Measurements from ENCODE around the gene PFKL.

Gene PFKL

GRCh38 chr21:44312089-44312488 lies 12.2 kb downstream of the PFKL start:
- H3K27ac ChIP-seq (replicated peaks) = no peak overlapping the region
- no peak overlapping the region for H3K4me3 ChIP-seq (replicated peaks; ENCODE audit: insufficient read depth, low read length)
- no peaks in the 10 kb centered on the region for H3K27me3 ChIP-seq (ENCODE audit: insufficient read depth, poor library complexity, severe bottlenecking)
- TF ChIP-seq SPI1 (IDR thresholded peaks at IDR 0.05; ENCODE audit: borderline replicate concordance, low read depth) = no peak
- TF ChIP-seq POLR2AphosphoS5 (IDR thresholded peaks at IDR 0.05; ENCODE audit: low read depth) = no peak
- TF ChIP-seq GABPA (IDR thresholded peaks at IDR 0.05; ENCODE audit: low read depth) = no peak
- no peak for TF ChIP-seq REST (IDR thresholded peaks at IDR 0.05; ENCODE audit: insufficient replicate concordance, low read depth)
- TF ChIP-seq CTCF (IDR thresholded peaks at IDR 0.05; ENCODE audit: insufficient read depth, low read length) = no peak
- no peak for DNase-seq (ENCODE audit: low read depth in 1 of 2, low spot score in 1 of 2)

GRCh38 chr21:44312716-44313115 lies 12.9 kb downstream of the PFKL start:
- TF ChIP-seq POLR2AphosphoS5 (IDR thresholded peaks at IDR 0.05; ENCODE audit: low read depth) = no peak
- TF ChIP-seq REST (IDR thresholded peaks at IDR 0.05; ENCODE audit: insufficient replicate concordance, low read depth) = no peak
- no peak for TF ChIP-seq CTCF (IDR thresholded peaks at IDR 0.05; ENCODE audit: insufficient read depth, low read length)
- TF ChIP-seq SPI1 (IDR thresholded peaks at IDR 0.05; ENCODE audit: borderline replicate concordance, low read depth) = no peak
- TF ChIP-seq GABPA (IDR thresholded peaks at IDR 0.05; ENCODE audit: low read depth) = no peak
- no peak for DNase-seq (ENCODE audit: low read depth in 1 of 2, low spot score in 1 of 2)
- no peak overlapping the region for H3K4me3 ChIP-seq (replicated peaks; ENCODE audit: insufficient read depth, low read length)
- no peaks in the 10 kb centered on the region for H3K27me3 ChIP-seq (ENCODE audit: insufficient read depth, poor library complexity, severe bottlenecking)
- no peak overlapping the region for H3K27ac ChIP-seq (replicated peaks)

- Histone ChIP-seq H3K27me3 (ENCODE audit: insufficient read depth, poor library complexity, severe bottlenecking) (no peaks in the 10 kb centered on the region), H3K27ac (replicated peaks) (no peak overlapping the region), H3K4me3 (replicated peaks; ENCODE audit: insufficient read depth, low read length) (no peak overlapping the region)
- TF ChIP-seq GABPA (IDR thresholded peaks at IDR 0.05; ENCODE audit: low read depth) (no peak), REST (IDR thresholded peaks at IDR 0.05; ENCODE audit: insufficient replicate concordance, low read depth) (no peak), POLR2AphosphoS5 (IDR thresholded peaks at IDR 0.05; ENCODE audit: low read depth) (no peak), CTCF (IDR thresholded peaks at IDR 0.05; ENCODE audit: insufficient read depth, low read length) (no peak), SPI1 (IDR thresholded peaks at IDR 0.05; ENCODE audit: borderline replicate concordance, low read depth) (no peak)
- no peak for DNase-seq (ENCODE audit: low read depth in 1 of 2, low spot score in 1 of 2)
Measured at GRCh38 chr21:44313451-44313850, 13.6 kb downstream of the PFKL start.

All from HL-60 (cell line).